CD4-positive, alpha-beta T cell treated with Interleukin-17A for 1 hour (primary cell): ENCODE data around the gene GSTM2.
A peak's percentile ranks its signal among the peaks of the same experiment; 100 is the strongest.

Experiments used
- DNase-seq: peaks from one replicate; pipeline ENCODE4 v3.0.0-alpha.2; 2020

Gene GSTM2

GRCh38 chr1:109630081-109630897 is 37.6 kb upstream of the GSTM2 start:
- DNase-seq: no peak

GRCh38 chr1:109630898-109631512 is 36.9 kb upstream of the GSTM2 start:
- no peak for DNase-seq

GRCh38 chr1:109631513-109632505 is 36.0 kb upstream of the GSTM2 start:
- no peak for DNase-seq

GRCh38 chr1:109632671-109633346 is 35.0 kb upstream of the GSTM2 start:
- DNase-seq: no peak

GRCh38 chr1:109634292-109634691 is 33.6 kb upstream of the GSTM2 start:
- no peak for DNase-seq

- peak; percentile 31 for DNase-seq
Measured at GRCh38 chr1:109634771-109635750, 32.8 kb upstream of the GSTM2 start.

GRCh38 chr1:109635862-109636200 is 32.0 kb upstream of the GSTM2 start:
- DNase-seq: no peak

GRCh38 chr1:109636201-109636952 is 31.5 kb upstream of the GSTM2 start:
- DNase-seq: no peak

GRCh38 chr1:109637446-109637845 is 30.4 kb upstream of the GSTM2 start:
- DNase-seq: no peak

GRCh38 chr1:109639063-109639840 is 28.6 kb upstream of the GSTM2 start:
- DNase-seq: no peak

- no peak for DNase-seq
Measured at GRCh38 chr1:109639841-109640184, 28.0 kb upstream of the GSTM2 start.

GRCh38 chr1:109640285-109640865 is 27.5 kb upstream of the GSTM2 start:
- peak; percentile 88 for DNase-seq

- DNase-seq: no peak
Measured at GRCh38 chr1:109641078-109641740, 26.6 kb upstream of the GSTM2 start.

- DNase-seq: no peak
Measured at GRCh38 chr1:109641861-109642260, 26.0 kb upstream of the GSTM2 start.

- DNase-seq: no peak
Measured at GRCh38 chr1:109642626-109643025, 25.2 kb upstream of the GSTM2 start.

GRCh38 chr1:109643385-109644230 is 24.2 kb upstream of the GSTM2 start:
- peak; percentile 84 for DNase-seq

GRCh38 chr1:109644670-109645069 is 23.2 kb upstream of the GSTM2 start:
- DNase-seq: no peak

GRCh38 chr1:109649491-109649914 is 18.4 kb upstream of the GSTM2 start:
- no peak for DNase-seq
